GM21529 (cell line): ENCODE measurements around the gene RAE1.
A peak's percentile ranks its signal among the peaks of the same experiment; 100 is the strongest.

Experiments
- ATAC-seq: cut with Tn5 transposase; IDR thresholded peaks from one replicate; pipeline ENCODE4 v1.9.1; 2021; ENCODE audit not compliant: unreplicated experiment

The RAE1 gene

DNA sequence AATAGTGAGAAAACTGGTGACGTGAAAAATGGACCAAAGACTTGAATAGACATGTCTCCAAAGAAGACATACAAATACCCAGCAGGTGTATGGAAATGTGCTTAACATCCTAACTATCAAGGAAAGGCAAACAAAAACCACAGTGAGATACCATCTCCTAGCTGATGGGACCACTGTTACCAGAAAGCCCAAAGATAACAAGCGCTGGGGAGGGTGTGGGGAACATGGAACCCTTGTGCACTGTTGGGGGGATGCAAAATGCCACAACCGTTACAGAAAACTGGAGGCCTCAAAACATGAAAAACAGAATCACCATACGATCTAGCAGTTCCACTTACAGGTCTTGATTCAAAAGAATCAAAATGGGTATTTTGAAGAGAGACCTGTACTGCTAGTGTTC is 20.3 kb downstream of the RAE1 start:
- no peak for ATAC-seq

DNA sequence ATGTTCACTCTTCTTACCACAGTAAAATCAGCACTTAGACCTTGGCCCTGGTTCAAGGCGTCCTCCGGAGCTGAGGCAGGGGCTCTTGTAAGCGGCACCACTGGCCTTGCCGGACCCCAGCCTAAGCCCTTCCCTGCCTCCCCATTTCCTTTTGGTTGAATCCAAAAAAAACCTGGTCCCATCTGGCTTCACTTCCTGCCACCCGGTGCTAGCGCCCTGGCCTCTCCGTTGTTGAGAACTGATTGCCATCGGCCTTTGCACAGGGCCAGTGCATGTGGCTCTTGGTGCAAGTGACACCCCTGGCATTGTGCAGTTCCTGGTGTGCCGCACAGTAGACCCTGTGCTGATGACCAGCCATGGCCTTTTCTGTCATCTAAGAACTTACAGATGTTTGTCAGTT is 21.1 kb downstream of the RAE1 start:
- ATAC-seq = no peak

DNA sequence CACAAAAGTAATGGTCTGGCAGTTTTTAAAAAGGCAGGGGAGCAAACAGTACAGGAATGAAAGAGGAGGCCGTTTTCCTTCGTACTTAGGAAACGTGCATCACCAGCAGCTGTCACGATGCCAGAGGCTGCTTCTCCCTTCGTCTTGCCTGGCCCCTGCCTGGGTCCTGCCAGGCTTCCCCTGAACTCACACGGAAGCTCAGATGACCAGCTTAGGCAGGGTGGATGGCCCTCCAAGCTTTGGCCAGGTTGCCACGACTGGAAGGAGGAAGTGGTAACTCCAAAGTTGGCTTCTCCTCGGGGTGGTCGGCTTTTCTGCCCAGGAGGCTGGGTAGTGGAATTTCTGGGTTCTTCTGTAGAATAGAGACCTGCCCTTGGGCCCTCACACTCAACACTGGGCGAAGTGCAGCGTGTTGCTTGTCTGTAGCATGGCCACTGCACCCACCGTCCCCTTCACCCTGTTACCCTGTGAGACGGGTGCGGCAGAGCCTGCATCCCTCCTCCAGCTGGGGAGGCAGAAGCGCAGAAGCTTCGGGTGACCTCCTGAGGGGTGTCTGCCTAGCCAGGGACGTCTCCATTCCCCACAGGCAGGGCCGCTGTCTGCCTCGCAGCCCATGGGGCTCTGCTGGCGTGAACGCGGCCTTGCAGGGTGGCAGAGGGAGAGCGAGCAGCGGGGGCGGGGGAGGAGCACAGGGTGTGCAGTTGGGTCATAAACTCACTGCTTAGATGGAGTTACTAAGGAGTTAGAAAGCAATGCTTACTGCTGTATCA is 21.7 kb downstream of the RAE1 start:
- no peak for ATAC-seq

DNA sequence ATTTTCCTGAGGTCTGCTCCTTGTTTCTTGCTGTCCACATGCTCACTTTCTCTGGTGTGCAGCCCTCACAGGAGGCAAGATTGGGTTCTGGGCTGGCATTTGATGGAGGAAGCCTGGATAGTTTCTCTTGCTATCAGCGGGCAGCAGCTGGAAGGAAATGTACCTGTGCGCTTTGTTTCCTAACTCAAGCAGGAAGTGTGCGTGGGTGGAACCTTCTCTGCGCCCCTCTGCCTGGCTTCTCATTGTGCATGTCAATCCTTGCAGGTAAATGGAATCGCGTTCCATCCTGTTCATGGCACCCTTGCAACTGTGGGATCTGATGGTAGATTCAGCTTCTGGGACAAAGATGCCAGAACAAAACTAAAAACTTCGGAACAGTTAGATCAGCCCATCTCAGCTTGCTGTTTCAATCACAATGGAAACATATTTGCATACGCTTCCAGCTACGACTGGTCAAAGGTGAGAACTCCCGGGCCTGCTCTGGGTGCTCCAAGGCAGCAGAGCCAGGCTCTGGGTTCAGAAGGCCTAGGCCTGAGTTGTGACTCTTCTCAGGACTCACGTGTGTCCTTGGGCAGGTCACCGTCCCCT is 23.4 kb downstream of the RAE1 start:
- ATAC-seq = no peak

DNA sequence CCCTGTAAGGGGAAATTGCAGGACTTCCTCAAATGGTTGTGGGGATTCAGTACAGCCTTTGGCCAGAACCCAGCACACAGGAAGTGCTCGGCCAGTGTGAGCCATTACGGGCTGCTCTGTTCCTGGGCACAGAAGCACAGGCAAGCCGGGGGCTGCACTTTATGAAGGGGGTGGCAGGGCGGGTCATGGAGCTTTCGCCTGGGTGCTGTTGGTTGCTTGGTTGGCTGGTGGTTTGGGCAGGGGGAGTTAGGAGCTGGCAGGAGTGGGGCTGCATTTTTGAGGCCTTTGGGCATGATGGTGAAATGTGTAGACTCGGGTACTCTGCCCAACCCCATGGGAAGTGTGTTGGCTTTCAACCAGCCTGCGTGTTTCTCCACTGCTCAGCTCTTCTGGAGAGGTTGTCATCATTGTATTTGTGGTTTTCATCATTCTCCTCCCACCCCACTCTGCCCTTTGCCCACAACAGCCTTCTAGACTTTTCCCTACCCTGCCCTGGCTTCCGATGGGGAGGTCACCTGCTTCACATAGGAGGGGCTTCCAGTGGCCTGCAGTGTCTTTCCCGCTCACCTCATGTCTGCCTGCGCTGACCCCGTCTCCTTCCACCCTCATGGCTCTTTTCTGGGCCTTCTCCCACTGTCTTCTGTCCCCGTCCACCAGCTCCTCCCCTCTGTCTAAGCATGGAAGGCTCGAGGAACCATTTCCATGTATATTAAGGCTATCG is 24.0 kb downstream of the RAE1 start:
- no peak for ATAC-seq

DNA sequence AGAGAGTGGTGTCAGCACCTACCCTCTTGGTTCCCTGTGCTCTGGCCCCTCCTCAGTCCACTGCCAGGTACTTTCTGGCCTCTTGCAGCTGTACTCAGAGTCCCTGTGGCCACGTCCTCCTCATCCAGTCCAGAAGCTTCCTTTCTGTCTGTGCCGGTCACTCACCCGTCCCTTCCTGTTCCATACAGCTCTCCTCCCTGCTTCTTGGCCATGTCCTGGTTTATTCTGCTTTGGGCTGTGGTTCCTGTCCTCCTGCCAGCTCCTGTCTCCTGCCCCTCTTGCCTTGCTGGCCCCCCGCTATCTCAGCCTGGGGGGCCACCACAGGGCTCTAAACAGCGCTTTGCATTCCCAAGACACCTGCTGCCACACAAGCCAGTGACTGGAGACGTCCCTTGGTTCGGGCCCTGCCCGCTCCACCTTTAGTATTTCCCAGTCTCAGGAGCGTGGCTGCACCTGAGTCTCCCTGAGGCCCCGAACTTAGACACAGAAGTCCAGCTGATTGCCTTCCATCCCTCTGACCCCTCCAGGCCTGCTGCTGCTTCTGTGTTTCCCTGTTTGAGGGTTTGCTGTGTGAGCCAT is 24.7 kb downstream of the RAE1 start:
- no peak for ATAC-seq

DNA sequence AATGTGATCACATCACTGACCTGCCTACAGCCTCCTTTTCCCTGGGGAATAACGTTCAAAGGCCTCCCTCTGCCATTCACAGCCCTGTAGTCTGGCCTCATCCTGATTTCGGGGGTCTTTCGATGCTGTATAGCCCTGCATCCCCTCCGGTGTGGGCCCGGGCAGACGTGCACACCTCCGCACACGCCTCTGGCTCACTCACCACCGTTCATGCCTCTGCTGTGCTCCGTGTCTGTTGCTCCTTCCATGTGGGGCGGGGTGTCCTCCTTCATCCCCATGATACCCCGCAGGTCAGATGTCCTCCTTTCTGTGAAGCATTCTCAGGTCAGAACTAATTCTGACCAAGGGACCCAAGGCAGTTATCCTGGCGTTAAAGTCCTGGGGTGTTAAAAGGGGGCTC is 26.3 kb downstream of the RAE1 start:
- no peak for ATAC-seq

DNA sequence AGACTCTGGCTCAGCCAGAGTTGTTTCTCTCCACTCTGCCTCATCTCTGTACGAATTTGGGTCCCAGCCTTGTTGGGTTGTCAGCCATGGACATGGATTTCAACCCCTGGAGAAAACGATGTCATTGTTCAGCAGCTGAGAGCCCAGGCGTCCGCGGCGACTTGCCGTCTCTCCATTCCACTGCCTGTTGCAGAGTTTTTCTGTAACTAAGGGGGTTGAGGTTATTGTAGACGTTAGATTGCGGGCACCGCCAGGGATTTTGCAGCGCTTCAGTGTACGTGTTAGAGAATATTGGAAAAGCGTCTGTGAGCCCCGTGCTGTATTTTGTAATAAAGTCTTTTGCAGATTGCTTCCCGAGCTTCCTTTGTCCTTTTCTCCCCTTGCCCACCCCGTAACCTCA is 27.1 kb downstream of the RAE1 start:
- no peak for ATAC-seq

DNA sequence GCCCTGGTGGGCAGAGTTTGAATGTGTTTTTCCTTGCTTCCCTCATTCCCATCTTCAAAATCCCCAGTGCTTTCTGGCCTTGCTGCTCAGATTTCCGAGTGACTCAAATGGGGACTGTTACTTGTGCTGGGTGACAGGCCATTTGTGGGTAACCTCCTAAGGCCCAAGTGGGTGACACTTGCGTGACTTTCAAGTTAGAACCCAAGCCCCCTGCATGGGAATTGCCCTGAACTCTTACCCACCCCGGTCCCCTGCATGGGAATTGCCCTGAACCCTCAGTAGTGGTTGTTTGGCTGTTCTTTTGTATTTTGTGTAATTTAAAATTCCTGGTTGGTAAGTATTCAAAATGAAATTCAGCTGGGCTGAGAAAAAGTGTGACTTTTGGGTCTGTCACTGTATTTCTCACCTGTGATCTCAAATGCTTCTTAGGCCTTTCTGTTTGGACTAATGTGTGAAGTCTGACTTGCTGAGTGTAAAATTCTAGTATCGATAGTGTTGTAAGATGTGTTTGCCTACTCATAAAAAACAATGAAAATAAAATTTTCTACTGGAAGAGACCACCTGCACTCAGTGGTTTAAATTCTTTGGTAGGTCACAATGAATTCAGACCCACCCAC is 27.7 kb downstream of the RAE1 start:
- ATAC-seq = no peak

DNA sequence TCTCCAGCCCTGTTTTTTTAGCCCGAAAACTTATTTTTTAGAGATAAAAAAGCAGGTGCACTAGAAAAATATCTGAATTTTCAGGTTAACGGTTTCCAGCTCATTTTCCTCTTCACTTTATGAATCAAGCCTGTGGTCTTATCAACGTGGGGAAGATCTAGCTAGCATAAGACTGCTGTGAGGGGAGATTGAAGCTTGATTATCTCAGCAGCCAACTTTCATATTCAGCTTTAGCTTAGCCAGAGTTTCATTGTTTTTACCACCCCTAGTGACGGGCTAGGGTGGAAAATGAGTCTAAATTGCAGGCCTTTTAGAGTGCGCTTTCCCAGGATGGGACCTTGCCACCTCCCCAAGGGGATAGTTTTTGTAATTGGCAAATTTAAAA is 28.2 kb downstream of the RAE1 start:
- no peak for ATAC-seq

DNA sequence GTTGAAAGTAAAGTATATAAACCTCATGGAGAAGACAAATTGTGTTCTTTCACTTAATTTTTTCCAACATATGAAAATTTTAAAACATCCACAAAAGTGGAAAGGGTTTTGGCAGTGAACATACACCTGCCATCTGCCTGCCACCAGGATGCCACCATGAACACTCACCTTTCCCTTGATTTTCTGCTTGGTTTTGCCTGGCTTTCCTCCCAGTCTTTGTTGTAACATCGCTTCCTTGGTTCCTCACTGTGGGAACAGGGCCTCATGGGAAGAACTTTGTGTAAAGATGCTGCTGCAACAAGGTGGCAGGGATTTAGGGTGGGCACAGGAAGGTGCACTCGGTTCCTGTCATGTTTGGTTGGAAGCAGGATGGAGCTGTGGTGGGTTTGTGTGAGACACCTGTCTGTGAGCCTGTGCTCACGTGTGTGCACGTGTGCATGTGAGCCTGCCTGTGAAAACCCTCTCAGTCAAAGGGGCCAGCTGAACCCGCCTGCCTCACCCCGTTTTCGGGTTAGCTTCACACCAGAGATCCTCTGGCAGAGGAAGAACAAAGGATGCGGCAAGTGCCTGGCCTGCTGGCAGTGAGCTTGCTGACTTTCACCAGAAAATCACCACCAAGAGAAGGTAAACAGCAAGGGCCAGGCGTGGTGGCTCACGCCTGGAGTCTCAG is 29.2 kb downstream of the RAE1 start:
- ATAC-seq = no peak

DNA sequence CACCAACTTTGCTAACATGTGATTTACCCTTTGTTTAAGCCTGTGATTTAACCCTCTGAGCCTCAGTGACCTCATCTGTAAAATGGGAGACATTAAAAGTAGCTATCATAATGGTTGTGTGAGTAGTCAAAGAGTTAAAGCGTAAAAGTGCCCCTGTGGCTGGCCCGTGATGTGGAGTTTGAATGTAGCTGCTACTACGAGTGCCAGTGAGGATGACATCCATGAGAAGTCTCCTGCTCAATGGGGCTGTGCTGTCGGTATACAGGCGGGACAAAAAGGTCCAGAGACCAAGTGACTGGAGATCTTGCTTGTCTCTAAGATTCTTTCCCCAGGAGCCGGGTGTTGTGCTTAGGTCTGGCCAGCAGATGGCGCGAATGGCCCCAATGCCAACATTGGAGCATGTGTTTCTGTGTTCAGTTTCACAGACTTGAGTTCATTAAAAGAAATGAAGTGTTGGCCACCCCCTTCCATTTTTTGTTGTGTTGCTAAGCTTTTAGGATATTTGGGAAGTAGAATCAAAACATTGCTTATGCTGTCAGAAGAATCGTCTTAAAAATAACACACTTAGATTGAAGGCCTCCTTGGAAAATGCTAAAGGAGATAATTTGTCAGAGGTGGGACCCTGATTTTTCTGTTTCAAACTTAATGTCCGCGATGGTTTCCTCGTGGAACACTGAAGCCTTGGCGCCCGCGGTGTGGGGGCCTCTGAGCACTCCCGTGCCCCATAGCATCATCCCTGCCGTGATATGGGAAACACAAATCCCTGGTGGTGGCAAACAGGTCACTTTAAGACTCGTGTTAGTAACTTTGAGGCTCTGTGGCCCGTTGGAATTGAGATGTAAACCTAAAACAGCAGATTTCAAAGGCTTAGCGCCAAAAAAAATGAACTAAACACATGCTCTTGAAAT is 30.8 kb downstream of the RAE1 start:
- peak; percentile 58 for ATAC-seq

DNA sequence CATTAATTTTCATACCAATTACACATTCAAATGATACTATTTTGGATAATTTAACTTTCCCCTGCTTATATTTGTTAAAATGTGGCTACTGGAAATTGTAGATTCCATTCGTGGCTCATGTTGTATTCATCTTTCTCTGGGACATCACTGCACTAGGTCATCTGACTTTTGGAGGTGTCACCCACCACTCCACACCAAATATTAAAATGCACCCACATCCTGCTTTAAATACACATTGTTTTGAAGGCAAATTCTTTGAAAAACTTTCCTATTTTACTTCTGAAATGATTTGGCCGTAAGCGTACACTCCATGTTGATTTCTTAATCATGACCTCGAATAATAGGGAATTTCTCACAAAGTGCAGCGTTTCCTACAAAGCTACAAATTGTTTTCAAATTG is 31.5 kb downstream of the RAE1 start:
- ATAC-seq = no peak

DNA sequence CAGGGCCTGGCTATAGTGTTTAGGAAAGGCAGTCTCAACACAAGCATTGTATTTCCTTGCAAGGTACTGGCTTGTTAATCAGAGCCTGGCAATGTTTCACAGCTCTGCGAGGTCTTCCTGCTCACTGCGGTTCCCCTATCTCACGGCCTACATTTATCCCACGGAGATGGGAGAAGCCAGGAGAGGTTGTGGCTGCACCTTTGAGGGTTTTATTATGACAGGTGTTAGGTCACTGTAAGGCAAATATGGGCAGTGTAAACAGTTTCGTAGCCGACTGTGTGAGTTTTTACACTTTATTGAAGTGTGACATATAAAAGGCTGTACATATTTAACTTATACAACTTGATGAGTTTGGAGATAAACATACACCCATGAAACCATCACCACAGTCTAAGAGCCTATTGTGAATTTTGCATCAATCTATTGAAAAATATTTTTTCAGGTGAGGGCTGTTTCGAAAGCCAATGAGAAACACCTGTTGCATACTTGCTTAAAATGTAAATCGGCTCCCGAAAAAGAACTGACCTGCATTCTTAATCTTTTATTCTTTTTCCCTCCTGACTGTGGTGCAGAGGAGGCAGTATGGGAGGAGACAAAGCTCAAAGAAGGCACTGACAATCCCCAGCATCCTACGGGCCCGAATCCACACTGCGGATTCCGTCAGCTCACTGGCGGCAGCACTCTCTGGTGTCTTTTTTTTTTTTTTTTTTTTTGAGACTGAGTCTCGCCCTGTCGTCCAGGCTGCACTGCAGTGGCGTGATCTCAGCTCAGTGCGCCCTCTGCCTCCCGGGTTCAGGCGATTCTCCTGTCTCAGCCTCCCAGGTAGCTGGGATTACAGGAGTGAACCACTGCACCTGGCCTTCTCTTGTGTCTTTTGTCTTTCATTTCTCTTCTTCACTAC is 32.6 kb downstream of the RAE1 start:
- no peak for ATAC-seq

DNA sequence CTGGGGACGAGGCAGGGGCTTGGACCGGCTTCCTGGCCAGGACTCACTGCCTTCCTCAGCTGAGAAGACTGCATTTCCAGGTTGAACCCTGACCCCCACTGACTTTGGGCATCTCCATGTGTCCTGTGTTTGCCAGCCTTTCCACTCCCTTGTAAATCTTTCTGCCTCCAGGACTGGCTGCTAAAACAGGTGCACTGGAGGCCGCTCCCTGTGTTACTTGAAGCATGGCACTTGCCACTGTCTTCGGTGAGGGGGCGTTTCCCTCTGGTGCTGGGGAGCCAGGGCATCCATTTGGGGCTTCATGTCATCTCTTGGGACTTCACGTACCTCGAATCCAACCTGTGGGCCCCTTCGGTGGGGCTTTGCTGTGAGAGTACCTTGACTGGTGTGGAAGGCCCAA is 33.4 kb downstream of the RAE1 start:
- ATAC-seq = no peak

DNA sequence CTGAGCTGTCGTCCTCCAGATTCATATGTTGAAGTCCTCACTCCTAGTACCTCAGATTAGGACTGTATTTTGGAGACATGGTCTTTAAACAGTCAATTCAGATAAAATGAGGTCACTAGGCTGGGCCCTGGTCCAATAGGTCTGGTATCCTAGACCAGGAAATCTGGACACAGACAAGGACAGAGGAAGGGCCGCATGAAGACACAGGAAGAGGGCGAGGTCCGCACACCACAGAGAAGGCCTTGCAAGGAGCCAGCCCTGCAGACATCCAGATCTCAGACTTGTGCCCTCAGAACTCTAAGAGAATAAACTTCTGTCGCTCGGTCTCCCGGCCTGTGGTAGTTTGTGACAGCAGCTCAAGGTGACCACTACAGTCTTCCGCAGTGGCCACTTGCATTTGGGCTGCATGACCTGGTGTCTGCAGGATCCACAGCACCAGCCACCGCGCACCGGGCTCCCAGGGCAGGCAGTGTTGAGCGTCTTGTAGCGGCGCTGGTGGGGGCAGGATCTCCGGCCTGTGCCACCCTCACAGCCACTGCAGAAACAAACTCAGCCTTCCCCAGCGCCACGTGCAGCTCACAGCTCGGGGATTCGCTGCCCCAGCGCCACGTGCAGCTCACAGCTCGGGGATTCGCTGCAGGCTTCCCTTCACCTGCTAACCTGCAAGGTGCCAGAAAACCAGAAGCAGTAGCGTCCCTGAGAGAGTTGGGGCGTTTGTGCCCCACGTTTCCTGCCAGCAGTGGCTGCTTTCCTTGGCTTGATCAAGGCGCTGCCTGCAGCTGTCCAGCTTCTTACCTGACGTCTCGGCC is 34.1 kb downstream of the RAE1 start:
- no peak for ATAC-seq

DNA sequence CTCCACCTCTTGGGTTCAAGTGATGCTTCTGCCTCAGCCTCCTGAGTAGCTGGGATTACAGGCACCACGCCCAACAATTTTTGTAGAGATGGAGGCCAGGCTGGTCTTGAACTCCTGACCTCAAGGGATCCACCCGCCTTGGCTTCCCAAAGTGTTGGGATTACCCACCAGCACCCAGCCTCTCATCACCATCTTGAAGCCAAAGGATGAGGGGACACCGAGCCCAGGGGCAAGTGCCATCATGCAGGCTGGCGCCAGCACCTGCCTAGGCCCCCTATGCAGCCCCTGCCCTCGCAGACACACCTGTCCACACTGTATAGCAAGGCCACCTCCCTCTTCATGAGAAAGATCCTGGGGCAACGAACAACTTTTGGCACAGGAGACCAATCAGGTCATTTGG is 34.9 kb downstream of the RAE1 start:
- no peak for ATAC-seq

DNA sequence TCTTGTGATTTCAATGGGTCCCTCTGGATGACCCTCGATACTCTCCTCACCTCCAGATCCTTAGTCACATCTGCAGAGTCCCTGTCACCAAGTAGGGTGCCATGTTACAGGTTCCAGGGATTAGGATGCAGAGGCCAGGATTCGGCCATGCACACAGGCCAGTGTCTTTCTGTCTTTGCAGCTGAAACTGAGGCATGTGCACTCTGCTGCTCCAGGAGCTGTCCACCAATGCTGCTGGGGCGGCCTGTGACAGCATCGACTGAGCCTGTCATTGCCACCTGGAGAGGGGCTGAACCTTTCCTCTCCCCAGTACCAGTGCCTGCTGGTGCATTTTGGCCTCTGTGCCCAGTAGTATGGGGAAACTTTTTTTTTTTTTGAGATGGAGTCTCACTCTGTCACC is 35.7 kb downstream of the RAE1 start:
- ATAC-seq = no peak
